Right lobe of liver (tissue), 4 donors: ENCODE results near the gene NTN5.

Experiments used
- POLR2A ChIP-seq: fragments of 450-650 bp; IDR thresholded peaks from one replicate; pipeline ENCODE4 v1.6.1; 2017; ENCODE audit warnings: antibody characterized with exemption, mild to moderate bottlenecking
- TF ChIP-seq, protein P1 (sequence below), 4 donors: fragments of 200-600 bp in 3 of 4; fragments of 450-650 bp in 1 of 4; IDR thresholded peaks; one replicate each; pipeline versions ENCODE4 v1.5.1 to v1.8.0; 2016 to 2022; ENCODE audit warnings: antibody characterized with exemption in 4 of 4, mild to moderate bottlenecking in 2 of 4
- donor health status: DM: no; HTN: no; CAD: no.
- donor health status: DM: no; HTN: no; CAD: no.
- donor health status: DM: no; HTN: yes; CAD: no.

DNA sequence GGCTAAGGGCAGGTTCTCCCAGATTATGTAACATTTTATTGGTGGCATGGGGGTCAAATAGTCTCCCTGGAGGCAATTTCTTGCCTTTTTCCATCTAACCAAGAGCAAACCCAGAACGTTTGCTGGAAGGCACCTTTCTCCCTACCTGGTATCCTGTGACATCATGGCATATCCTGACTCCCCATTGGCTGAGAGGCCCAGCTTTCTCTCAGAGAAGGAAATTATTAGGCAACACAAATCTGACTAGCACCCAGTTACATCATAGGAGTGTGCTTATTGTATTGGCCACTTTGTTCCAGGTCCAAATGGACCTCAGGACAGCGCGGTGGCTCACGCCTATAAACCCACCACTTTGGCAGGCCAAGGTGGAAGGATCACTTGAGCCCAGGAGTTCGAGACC lies 13.0 kb downstream of the NTN5 start:
- no peak for TF ChIP-seq POLR2A
- TF ChIP-seq, protein P1, sequence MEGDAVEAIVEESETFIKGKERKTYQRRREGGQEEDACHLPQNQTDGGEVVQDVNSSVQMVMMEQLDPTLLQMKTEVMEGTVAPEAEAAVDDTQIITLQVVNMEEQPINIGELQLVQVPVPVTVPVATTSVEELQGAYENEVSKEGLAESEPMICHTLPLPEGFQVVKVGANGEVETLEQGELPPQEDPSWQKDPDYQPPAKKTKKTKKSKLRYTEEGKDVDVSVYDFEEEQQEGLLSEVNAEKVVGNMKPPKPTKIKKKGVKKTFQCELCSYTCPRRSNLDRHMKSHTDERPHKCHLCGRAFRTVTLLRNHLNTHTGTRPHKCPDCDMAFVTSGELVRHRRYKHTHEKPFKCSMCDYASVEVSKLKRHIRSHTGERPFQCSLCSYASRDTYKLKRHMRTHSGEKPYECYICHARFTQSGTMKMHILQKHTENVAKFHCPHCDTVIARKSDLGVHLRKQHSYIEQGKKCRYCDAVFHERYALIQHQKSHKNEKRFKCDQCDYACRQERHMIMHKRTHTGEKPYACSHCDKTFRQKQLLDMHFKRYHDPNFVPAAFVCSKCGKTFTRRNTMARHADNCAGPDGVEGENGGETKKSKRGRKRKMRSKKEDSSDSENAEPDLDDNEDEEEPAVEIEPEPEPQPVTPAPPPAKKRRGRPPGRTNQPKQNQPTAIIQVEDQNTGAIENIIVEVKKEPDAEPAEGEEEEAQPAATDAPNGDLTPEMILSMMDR (IDR thresholded peaks at IDR 0.05), result no peak
